NCI-H510A (cell line): Measurements from ENCODE around the gene HM13.
"Not testable (repeated sequence)": the region's sequence is repeated elsewhere in the genome, so short reads cannot be mapped to it uniquely, and the experiment has no call there.

ENCODE experiments used
- DNase-seq: peaks from one replicate; lab custom pipeline; 2025; lab: John Stamatoyannopoulos, UW

Gene HM13

GRCh38 chr20:31612271-31612640, 98.0 kb downstream of the HM13 start:
- not testable (repeated sequence) for DNase-seq

- DNase-seq, result no peak
Observed at GRCh38 chr20:31615416-31615815, 101.2 kb downstream of the HM13 start.

GRCh38 chr20:31617432-31618104, 103.3 kb downstream of the HM13 start:
- DNase-seq, result no peak
